ENCODE results near the gene C11orf71.

Gene C11orf71

DNA sequence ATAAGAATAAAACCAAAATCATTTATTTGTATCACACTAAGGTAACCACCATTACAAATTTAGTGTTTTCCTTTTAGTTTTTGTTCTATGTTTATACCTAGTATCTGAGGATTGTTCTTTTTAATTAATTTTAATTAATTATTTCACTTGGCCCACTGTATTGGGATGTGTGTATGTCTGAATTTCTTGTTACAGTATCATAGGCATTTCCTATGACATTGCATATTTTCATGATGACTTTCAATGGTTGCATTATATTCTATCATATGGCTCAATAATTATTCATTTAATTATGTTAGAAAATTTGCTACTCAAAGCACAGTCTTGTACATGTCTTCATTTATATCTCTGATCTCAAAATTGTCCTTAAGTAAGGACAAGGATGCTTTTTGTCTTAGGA, 41.0 kb downstream of the C11orf71 start:
- DNase-seq (ENCODE audit: low spot score): no peak
- FAIRE-seq: no peak

DNA sequence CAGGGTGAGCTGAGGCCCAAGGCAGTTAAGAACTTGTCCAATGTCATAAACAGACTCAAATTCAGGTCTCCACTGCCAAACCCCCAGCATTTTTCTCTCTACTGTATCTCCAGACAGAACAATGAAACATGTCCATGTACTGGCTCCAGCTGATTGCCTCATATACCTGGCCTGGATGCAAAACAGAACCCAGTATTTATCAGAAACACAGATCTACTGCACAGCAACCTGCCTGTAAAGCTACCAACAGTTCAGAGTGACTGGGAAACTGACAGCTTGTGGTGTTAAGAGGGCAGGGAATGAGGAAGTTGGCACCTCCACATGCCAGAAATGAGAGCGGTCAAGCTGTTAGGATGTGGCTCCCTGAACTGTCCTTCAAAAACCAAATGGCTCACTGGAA, 41.6 kb downstream of the C11orf71 start:
- FAIRE-seq: peak; percentile 66

DNA sequence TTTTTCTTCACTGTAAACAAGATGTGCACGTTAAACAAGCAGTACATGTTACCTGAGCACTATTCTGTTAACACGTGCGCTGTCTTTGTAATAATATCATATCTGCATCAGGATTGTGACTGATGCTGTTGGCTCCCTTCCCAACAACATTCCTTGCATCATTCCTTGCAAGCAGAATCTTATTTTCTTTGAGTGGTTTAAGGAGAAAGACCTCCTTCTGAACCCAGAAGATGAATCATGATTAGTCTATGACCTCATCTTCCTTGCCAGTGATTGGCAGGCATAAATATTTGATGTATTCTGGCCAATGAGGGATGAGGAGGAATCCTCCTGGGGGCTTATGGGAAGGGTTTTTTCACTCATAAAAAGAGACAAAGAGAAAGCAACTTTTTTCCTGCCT, 46.2 kb downstream of the C11orf71 start:
- peak; percentile 76 for FAIRE-seq
- peak; percentile 84 for DNase-seq (ENCODE audit: low spot score)

More for the DNA sequence above, 41.6 kb downstream of the C11orf71 start:
- DNase-seq (ENCODE audit: low spot score): no peak

DNA sequence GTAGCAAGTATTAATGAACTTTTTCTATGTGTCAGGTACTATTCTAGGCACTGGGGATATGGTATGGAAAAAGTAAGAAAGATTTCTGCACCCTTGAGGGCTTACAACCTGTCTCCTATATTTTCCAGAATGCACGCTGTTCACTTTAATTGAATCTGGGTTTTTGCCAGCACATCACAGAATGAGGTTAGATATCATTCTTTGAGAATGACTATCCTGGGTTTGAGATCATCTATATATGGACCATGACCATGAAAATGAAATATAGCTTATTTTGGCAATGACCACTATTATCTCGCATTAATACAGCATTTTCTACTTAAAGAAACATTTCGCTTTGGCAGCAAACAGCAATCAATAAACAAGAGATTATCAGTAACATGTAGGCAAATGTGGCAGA, 46.9 kb downstream of the C11orf71 start:
- FAIRE-seq (peak; percentile 58), DNase-seq (ENCODE audit: low spot score) (no peak)

DNA sequence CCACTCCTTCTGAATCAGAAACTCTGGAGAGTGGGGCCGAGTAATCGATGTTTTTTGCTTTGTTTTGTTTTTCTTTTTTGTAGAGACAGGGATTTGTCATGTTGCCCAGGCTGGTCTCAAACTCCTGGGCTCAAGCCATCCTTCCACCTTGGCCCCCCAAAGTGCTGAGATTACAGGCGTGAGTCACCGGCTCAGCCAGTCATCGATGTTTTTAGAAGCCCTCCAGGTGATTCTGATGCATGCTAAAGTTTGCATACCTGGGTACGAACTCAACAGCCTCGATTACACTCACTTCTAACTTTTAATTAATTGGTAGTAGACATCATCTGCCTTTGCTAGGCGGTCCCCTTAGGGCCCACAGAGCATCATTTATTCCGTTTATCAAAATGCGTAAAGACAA, 50.3 kb downstream of the C11orf71 start:
- DNase-seq (ENCODE audit: low spot score) (no peak), FAIRE-seq (no peak)

Data from urothelium cell line (cell line).